GM21447 (cell line): ENCODE measurements around the gene ADORA1.

Source experiments
- ATAC-seq: cut with Tn5 transposase; IDR thresholded peaks from one replicate; pipeline ENCODE4 v1.9.1; 2021; ENCODE audit not compliant: unreplicated experiment

Gene ADORA1

GRCh38 chr1:203127666-203128430, at the start of gene ADORA1:
ADORA1 (plus strand) TSS chr1:203127726; CDS start chr1:203128842, 1,116 bp downstream.
- no peak for ATAC-seq

DNA sequence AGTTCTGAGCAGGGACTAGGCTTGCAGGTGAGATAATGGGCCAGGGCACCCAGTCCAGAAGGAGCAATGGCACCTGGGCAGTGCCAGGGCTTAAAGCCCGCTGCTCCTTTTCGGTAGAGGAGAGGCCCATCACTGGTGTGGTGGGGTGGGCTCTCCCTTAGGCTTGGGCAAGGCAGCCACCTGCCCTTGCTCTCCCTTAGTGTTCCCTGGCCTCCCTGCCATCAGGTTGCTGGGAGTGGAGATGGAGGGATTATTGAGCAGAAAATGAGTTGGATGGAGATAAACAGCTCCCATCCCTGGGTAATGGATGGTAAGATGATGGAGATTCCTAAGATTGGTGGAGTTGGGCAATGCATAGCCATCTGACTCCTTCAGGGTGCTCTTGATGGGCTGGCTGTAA, 49.6 kb upstream of the ADORA1 start:
- ATAC-seq, result no peak

- ATAC-seq, result no peak
Observed at GRCh38 chr1:203078478-203078877, 49.0 kb upstream of the ADORA1 start.

DNA sequence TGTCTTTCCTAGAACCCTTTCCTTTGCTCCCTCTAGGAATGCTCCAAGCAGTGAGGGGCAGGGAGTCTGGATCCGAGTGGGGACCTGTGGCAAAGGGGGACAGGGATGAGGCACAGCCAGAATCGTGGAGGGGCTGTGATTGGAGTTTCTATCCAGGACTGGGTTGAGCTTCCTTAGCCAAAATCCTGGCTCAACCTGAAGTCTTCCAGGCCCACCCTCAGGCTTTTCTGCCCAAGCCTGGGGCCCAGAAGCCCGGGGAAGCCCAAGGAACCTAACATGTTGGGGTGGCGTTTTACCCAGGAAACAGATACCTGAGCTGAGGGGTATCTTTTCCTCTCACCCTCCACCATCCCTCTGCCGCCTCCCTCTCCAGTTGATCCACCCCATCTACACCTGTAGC, 47.1 kb upstream of the ADORA1 start:
- no peak for ATAC-seq

DNA sequence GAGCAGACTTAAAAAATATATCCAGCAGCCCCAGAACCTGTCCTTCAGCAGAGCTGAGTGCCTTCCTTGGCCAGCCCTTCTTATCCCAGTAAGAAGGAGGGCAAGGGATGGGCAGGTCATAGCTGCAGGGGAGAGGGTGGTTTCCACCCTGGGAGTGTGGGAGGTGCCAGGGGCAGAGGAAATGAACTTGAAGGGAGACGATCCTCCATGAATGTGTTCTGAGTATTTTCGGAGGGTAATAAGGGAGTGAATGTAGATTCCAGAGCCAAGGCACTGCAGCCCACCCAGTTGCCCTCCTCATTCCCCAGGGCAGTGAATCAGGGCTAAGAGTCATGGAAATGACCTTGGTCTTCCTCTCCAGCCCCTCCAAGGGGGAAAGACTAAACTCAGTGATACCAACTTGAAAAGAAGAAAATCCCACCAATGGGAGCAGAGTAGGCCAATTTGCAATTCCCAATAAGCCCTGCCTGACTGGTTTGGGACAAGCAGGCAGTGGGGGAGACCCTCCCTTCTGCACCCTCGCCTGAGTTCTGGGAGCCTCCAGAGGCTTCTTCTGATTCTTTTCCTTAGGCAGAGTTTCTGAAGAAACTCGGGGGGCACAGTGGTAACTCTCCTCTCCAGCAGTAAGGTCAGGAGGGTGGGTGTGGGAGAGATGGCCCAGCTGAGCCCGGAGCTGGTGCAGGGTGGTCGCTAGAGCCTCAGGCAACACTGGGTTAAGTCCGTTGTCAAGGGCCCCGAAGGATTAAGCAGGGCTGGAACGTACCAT, 45.9 kb upstream of the ADORA1 start:
- no peak for ATAC-seq

DNA sequence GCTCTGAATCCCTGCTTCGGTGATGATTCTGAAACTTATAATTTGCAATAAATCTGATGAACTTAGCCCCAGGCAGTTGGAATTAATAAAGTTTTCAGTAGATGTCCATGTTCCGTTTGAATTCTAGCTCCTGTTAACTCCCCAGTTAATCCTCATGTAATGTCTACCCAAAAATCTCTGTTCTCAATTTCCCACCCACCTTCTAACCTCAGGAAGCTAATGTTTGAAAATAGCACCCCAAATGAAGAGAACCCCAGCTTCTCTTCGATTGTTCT, 45.4 kb upstream of the ADORA1 start:
- no peak for ATAC-seq

GRCh38 chr1:203082571-203083462, 44.7 kb upstream of the ADORA1 start:
- no peak for ATAC-seq

- ATAC-seq, result no peak
Observed at GRCh38 chr1:203083463-203083921, 44.0 kb upstream of the ADORA1 start.

- no peak for ATAC-seq
Observed at GRCh38 chr1:203084588-203085527, 42.7 kb upstream of the ADORA1 start.

- no peak for ATAC-seq
Observed at GRCh38 chr1:203085528-203086406, 41.8 kb upstream of the ADORA1 start, which contains the start of gene MYOG. MYOG (minus strand) TSS chr1:203086012; CDS start chr1:203085961, 51 bp downstream.

DNA sequence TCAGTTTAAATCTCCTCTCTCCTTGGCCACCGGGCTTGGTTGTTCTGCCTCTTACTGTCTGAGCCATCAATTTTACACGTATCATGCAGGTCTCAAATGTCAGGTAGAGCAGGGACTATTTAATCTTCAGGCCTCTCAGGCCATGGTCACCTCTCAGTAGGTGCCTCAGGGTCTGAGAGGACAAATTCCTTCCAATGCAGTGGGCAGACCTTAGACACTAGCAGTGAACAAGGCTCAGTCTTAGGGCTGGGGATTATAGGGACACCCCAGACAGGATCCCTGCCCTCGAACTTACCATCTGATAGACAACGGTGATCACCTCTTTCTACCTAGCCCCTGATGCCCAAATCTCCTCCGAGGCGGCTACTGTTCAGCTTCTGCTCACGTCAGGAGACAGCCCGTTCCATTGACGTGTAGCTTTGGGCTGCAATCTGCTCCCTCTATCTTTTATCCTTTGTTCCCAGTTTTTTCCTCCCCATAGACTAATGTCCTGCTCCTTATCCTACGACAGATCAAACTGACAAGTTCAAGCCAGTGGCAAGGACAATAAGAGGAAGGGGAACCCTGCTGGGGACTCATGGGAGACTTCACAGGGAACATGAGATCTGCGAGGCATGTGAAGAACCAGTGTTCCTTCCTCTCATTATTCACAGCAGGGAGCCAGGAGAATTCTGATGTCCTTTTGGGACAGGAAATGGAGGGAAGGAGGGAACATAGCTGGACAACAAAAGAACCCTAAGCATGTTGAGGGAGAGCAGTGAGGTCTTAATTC, 40.3 kb upstream of the ADORA1 start:
- ATAC-seq, result no peak

DNA sequence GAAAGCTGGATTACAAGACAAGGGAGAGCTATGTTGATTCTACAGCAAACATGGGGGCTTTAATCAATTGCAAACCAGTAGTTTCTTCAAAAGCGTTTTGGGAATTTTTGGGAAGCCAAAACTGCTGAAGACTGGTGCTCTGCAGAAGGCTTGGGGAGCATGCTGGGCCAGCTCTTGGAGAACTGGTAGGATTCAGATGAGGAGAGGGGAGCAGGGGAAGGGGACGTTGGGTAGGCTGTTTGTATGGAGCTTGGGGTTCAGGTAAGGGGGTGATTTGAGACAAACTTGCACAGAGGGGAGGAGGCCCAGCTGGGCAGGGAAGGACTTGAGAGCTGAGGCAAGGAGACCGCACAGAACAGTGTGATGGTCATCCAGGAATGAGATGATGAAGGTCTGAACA, 39.1 kb upstream of the ADORA1 start:
- ATAC-seq, result no peak

DNA sequence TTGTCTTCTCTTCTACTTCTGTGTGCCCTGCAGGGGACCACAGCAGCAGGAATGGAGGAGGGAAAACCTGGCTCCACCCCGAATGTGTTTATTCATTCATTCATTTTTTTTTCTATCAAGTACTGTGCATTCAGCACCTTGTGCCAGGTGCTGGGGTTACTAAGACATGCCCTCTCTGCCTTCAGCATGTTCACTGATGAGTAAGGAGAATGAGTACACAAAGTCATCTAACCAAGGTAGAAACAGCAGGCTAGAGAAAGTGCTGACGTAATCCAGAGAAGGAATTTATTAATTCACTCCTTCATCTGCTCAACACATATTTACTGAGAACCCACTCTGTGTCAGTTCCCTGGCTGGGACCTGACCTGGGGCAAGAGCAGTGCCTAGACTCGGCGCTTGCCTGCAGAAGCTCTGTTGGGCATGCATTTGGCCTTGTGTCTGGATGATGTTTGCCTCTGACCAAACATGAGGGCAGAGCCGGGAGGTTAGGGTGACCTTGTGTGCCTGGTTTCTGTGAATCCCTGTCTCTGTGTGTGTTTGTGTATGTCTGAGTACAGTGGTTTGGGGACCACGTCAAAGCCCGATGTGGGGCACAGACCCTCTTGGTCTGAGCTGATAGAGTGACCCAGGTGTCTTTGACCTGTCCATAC, 38.4 kb upstream of the ADORA1 start:
- ATAC-seq, result no peak

DNA sequence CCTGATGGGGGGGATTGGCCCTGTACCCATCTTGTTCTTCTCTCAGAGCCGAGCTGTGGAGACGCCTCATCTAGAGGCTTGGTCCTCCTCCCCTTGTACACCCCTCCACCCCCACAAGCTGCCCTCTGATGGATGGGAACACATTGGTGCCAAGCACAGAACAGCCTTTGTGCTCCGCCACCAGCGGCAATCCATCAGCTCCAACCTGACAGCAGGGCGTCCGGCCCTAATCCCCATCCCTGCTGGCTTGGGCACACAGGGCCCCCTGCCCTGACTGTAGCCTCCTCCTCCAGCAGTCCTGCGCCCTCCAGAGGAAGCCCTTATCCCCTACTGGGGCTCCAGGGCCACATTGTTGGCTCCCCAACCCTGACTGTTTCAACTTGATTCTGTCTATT, 37.9 kb upstream of the ADORA1 start:
- ATAC-seq, result no peak

- ATAC-seq, result no peak
Observed at GRCh38 chr1:203090421-203091198, 36.9 kb upstream of the ADORA1 start.

GRCh38 chr1:203091199-203091477, 36.4 kb upstream of the ADORA1 start:
- ATAC-seq, result no peak

GRCh38 chr1:203091761-203092330, 35.7 kb upstream of the ADORA1 start:
- no peak for ATAC-seq
